BLaER1 treated with 17β-estradiol and CSF1 and Interleukin-3, amounts not matched to agents 10 nM and 100 nM (cell line): Measurements from ENCODE around the gene MBOAT2.
A peak's percentile ranks its signal among the peaks of the same experiment; 100 is the strongest.

Experiments
- H3K27ac ChIP-seq, 11 experiments: shearing (Covaris generic); formaldehyde crosslinking; 2 replicates each; pipeline ENCODE4 v1.8.1; 2022
- H3K27me3 ChIP-seq, 11 experiments: shearing (Covaris generic); formaldehyde crosslinking; 2 replicates each; pipeline ENCODE4 v1.8.1; 2022
- H3K36me3 ChIP-seq, 11 experiments: shearing (Covaris generic); formaldehyde crosslinking; 2 replicates each; pipeline ENCODE4 v1.8.1; 2022
- H3K4me1 ChIP-seq, 10 experiments: shearing (Covaris generic); formaldehyde crosslinking; 2 replicates each; pipeline ENCODE4 v1.8.1; 2022
- H3K4me2 ChIP-seq, 11 experiments: shearing (Covaris generic); formaldehyde crosslinking; 2 replicates each; pipeline ENCODE4 v1.8.1; 2022
- H3K4me3 ChIP-seq, 10 experiments: shearing (Covaris generic); formaldehyde crosslinking; 2 replicates each; pipeline ENCODE4 v1.8.1; 2022
- H3K9ac ChIP-seq, 11 experiments: shearing (Covaris generic); formaldehyde crosslinking; 2 replicates each; pipeline ENCODE4 v1.8.1; 2022
- H3K9me3 ChIP-seq, 11 experiments: shearing (Covaris generic); formaldehyde crosslinking; replicated peaks in 1 of 11; 2 replicates each; pipeline ENCODE4 v1.8.1; 2022
- H4K20me1 ChIP-seq, 11 experiments: shearing (Covaris generic); formaldehyde crosslinking; 2 replicates each; pipeline ENCODE4 v1.8.1; 2022
- Cebpa-rat ChIP-seq, 11 experiments: shearing (Covaris generic); IDR thresholded peaks; 2 replicates each; pipeline ENCODE4 v1.8.1; 2022

MBOAT2 gene

DNA sequence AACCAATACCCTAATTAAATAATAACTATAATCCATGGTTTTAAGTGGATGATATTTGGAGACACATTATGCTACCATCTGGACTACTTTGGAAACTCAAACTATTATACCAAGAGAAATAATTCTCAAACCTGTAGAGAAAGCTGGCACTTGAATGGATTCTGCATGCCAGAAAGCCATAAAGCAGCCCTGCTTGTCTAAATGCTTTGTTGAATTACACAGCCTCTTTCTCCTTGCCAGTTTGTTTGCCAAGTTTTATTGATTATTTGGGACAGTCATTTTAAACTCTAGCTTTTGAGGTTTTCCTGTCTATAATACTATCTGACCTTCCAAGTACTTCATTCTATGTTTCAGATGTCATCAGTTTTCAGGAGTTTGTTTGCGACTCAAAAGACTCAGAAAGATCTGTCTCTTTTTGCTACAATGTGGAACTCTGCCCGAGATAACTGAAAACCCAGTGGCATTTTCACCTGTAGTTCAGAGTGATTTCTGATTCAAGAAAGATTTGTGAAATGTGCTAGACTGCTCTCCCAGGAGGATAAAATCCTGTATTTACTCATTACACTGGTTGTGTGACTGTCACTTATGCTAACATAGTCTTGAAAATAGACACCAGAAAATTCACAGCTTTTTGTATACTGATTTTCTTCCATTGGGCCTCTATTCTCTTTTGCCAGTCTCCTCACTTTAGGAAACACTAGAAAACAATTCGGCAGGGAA is 29.2 kb upstream of the MBOAT2 start:
- Histone ChIP-seq H3K27ac (no peak overlapping the region), H3K36me3 (no peaks in the 10 kb centered on the region), H3K4me2 (peak overlapping the region in 9 of 11 experiments; percentile 9 to 53 (median 41); a peak in 14 of 22 replicates), H3K9me3 (peaks cover 0 to 5% (median 2%) of the 10 kb centered on the region in 11 experiments; a peak in 8 of 22 replicates), H4K20me1 (no peaks in the 10 kb centered on the region), H3K9ac (no peak overlapping the region), H3K27me3 (no peaks in the 10 kb centered on the region), H3K4me3 (no peak overlapping the region), H3K4me1 (peaks cover 0 to 23% (median 22%) of the 10 kb centered on the region in 10 experiments; a peak in 17 of 20 replicates)
- no peak for TF ChIP-seq Cebpa-rat (IDR thresholded peaks at IDR 0.05)

DNA sequence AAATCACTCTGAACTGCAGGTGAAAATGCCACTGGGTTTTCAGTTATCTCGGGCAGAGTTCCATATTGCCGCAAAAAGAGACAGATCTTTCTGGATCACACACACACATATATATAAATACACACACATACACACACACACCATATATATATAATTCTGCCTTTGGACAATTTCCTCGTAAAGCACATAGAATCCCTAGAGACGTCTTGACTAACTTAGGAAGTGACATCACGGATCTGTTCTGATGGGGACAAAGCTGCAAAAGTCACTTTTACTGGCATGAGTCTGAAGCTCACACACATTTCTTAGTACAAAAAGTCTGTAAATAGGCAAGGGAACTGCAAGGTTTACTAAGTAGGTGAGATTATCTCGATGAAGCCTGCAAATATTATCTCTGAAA is 28.6 kb upstream of the MBOAT2 start:
- H3K9me3 ChIP-seq: no peaks in the 10 kb centered on the region
- no peak for TF ChIP-seq Cebpa-rat (IDR thresholded peaks at IDR 0.05)
- H3K4me1 ChIP-seq: peaks cover 0 to 23% (median 22%) of the 10 kb centered on the region in 10 experiments; a peak in 17 of 20 replicates
- no peak overlapping the region for H3K27ac ChIP-seq
- no peak overlapping the region for H3K9ac ChIP-seq
- H3K27me3 ChIP-seq: no peaks in the 10 kb centered on the region
- H4K20me1 ChIP-seq: no peaks in the 10 kb centered on the region
- H3K4me2 ChIP-seq: peak overlapping the region in 9 of 11 experiments; percentile 9 to 53 (median 38); a peak in 17 of 22 replicates
- no peak overlapping the region for H3K4me3 ChIP-seq
- no peaks in the 10 kb centered on the region for H3K36me3 ChIP-seq

DNA sequence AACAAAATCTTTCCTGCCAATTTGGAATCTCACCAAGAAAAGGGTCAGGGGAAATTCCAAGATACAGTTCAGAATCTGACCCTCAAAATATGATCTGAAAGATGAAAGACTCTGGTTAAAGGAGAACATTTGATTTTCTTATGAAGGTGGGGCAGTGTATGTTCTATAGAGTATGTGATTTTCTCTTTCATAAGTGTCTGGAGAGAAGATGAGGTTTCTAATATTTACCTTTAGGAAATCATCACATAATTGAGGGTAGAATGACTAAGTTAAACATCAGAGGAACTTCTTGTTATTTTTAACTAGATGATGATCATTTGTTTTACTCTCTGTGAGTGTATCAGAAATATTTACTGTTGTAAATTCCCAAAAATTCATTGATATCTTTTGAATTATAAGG is 27.8 kb upstream of the MBOAT2 start:
- no peaks in the 10 kb centered on the region for H3K36me3 ChIP-seq
- H3K9me3 ChIP-seq: no peaks in the 10 kb centered on the region
- H3K27me3 ChIP-seq: no peaks in the 10 kb centered on the region
- no peak overlapping the region for H3K27ac ChIP-seq
- no peak overlapping the region for H3K4me3 ChIP-seq
- no peak overlapping the region for H3K4me2 ChIP-seq
- no peaks in the 10 kb centered on the region for H4K20me1 ChIP-seq
- H3K9ac ChIP-seq: no peak overlapping the region
- no peak for TF ChIP-seq Cebpa-rat (IDR thresholded peaks at IDR 0.05)
- peaks cover 0 to 23% (median 22%) of the 10 kb centered on the region in 10 experiments; a peak in 17 of 20 replicates for H3K4me1 ChIP-seq

DNA sequence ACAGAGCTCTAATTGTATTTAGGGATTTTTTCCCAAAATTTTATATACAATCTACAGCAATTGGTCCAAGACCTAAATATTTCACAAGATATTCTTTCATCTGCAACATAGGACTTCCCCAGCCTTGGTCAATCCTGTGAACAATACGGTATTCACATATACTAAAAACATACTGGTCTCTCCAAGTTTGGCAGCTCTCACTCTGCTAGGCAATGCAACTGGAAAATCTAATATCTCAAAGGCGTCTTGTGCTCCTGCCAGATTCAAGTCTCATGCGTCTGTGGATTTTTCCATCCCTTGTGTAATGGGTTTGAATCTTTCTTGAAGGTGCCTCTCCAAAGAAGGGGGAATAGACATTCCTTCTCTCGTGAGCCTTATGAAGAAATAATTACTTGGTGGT is 27.4 kb upstream of the MBOAT2 start:
- H4K20me1 ChIP-seq: no peaks in the 10 kb centered on the region
- no peak overlapping the region for H3K9ac ChIP-seq
- no peak for TF ChIP-seq Cebpa-rat (IDR thresholded peaks at IDR 0.05)
- peaks cover 0 to 23% (median 22%) of the 10 kb centered on the region in 10 experiments; a peak in 17 of 20 replicates for H3K4me1 ChIP-seq
- no peak overlapping the region for H3K4me2 ChIP-seq
- no peaks in the 10 kb centered on the region for H3K36me3 ChIP-seq
- H3K27ac ChIP-seq: no peak overlapping the region
- no peaks in the 10 kb centered on the region for H3K27me3 ChIP-seq
- H3K4me3 ChIP-seq: no peak overlapping the region
- no peaks in the 10 kb centered on the region for H3K9me3 ChIP-seq

DNA sequence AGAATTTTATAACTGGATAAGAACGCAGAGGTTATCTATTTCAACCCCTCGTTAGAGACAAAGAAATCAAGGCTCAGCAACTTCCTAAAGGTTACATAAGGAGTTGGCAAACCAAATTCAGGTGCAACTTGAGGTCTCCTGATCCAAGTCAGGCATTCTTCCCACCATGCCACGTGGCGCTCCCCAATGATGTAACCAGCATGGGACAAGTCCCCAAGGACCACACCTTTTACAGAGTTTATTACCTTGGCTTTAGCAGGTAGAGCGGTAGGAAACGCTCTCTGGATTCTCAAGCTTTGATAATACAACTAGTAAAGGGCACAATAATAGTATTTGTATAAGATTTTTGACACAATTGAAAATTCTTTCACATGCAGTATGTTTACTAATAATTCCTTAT is 26.7 kb upstream of the MBOAT2 start:
- H3K4me2 ChIP-seq: no peak overlapping the region
- no peak overlapping the region for H3K9ac ChIP-seq
- peaks cover 0 to 23% (median 22%) of the 10 kb centered on the region in 10 experiments; a peak in 17 of 20 replicates for H3K4me1 ChIP-seq
- no peaks in the 10 kb centered on the region for H3K36me3 ChIP-seq
- no peak for TF ChIP-seq Cebpa-rat (IDR thresholded peaks at IDR 0.05)
- no peaks in the 10 kb centered on the region for H4K20me1 ChIP-seq
- no peak overlapping the region for H3K27ac ChIP-seq
- H3K9me3 ChIP-seq: no peaks in the 10 kb centered on the region
- H3K4me3 ChIP-seq: no peak overlapping the region
- H3K27me3 ChIP-seq: no peaks in the 10 kb centered on the region

DNA sequence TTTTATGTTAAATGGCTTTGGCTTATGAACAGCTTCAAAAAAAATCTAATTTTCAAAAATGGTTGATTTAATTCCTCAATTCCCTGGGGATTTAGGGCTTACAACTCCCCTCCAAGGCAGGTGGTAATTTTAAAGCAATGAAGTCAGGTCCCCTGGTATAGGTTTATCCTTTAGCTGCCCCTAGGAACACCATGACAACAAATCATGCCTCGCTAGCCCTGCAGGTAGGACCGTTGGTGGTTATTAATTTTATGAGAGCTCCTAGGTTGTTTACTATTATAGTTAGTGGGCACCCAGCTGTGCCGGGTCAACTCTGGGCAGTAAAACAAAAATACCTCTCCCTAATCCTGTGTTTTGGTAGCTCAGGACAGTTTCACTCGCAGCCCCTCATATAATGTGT is 26.2 kb upstream of the MBOAT2 start:
- Histone ChIP-seq H3K9me3 (no peaks in the 10 kb centered on the region), H3K36me3 (no peaks in the 10 kb centered on the region), H4K20me1 (no peaks in the 10 kb centered on the region), H3K4me1 (peaks cover 0 to 23% (median 22%) of the 10 kb centered on the region in 10 experiments; a peak in 17 of 20 replicates), H3K27me3 (no peaks in the 10 kb centered on the region), H3K4me2 (no peak overlapping the region), H3K9ac (no peak overlapping the region), H3K4me3 (no peak overlapping the region), H3K27ac (no peak overlapping the region)
- no peak for TF ChIP-seq Cebpa-rat (IDR thresholded peaks at IDR 0.05)

DNA sequence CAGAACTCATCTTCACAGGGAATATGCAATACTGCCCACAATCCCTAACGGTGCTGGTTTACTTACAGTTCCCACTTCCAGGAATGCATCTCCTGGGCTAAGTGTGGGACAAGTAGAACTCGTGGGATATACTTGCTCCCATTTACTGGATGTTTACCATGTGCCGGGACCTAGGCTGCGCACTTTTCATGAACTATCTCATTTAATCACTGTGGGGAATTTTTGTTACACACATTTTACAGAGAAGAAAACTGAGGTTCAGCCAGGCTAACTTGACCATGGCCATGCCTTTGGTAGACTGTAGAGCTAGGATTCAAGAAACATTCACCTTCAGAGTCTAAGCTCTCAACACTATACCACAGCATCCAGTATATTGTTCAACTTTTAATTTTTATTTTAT is 24.4 kb upstream of the MBOAT2 start:
- Histone ChIP-seq H3K9ac (no peak overlapping the region), H4K20me1 (no peaks in the 10 kb centered on the region), H3K4me2 (no peak overlapping the region), H3K4me1 (peaks cover 0 to 14% (median 13%) of the 10 kb centered on the region in 10 experiments; a peak in 17 of 20 replicates), H3K4me3 (no peak overlapping the region), H3K27ac (no peak overlapping the region), H3K9me3 (no peaks in the 10 kb centered on the region), H3K36me3 (no peaks in the 10 kb centered on the region), H3K27me3 (no peaks in the 10 kb centered on the region)
- no peak for TF ChIP-seq Cebpa-rat (IDR thresholded peaks at IDR 0.05)

DNA sequence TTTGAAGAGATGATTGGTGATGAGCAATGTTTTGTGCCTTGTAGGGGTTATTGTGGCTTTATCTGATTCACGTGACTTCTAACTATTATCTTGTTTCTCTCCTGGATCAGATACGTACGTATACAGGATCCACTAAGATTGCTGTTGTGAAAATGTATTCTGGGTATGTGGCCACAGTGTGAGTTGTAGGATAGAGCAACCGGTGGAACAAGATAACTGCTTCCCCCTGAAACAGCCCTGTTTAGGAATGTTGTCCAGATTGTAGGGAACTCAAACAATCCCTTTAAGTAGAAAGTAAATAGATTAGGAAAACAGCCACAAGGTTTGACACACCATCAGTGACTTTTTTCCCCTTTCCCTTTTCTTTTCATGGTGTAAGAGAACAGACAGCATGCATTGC is 22.3 kb upstream of the MBOAT2 start:
- Histone ChIP-seq H3K27me3 (no peaks in the 10 kb centered on the region), H3K27ac (no peak overlapping the region), H3K36me3 (no peaks in the 10 kb centered on the region), H4K20me1 (no peaks in the 10 kb centered on the region), H3K4me2 (no peak overlapping the region), H3K9me3 (0 out of 22 replicates have a peak, but pooled peaks cover 0 to 5% (median 0%) of the 10 kb centered on the region in 11 experiments), H3K4me3 (no peak overlapping the region), H3K4me1 (no peaks in the 10 kb centered on the region), H3K9ac (no peak overlapping the region)
- TF ChIP-seq Cebpa-rat (IDR thresholded peaks at IDR 0.05): no peak

DNA sequence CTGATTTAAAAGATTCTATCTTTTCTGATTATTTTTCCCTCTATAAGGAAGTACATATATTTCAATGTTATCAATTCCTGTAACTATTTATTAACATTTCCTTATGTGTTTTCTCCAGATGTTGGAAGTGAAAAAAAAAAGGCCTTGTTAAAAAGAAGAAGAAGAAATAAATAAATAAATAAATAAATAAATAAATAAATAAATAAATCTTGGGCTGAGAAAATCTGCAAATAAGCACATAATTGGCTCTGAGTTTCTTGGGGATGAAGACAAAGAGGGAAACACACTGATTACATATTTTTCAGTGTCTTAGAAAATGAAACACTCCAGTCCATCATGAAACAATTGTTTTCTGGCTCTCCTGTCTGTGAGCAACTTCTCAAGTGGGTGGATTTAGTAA is 21.1 kb upstream of the MBOAT2 start:
- Histone ChIP-seq H3K36me3 (no peaks in the 10 kb centered on the region), H3K27ac (no peak overlapping the region), H3K27me3 (no peaks in the 10 kb centered on the region), H3K4me1 (no peaks in the 10 kb centered on the region), H3K9me3 (0 out of 22 replicates have a peak, but pooled peaks cover 0 to 5% (median 0%) of the 10 kb centered on the region in 11 experiments), H3K9ac (no peak overlapping the region), H3K4me3 (no peak overlapping the region), H3K4me2 (no peak overlapping the region), H4K20me1 (no peaks in the 10 kb centered on the region)
- TF ChIP-seq Cebpa-rat (IDR thresholded peaks at IDR 0.05): no peak
